Lung (tissue), 12 donors: ENCODE results near the gene GUCY2D. TPM values are rescaled to one million over a fixed set of nuclear protein-coding genes. Genes with fewer than 3 reads are reported as not detected.

ENCODE experiments used
- ATAC-seq: fragments of 200-7000 bp; cut with Tn5 transposase; one replicate; pipeline ENCODE4 v1.9.1; 2020; ENCODE audit warnings: moderate number of reproducible peaks; ENCODE audit not compliant: insufficient read depth, low FRiP score
- DNase-seq, 3 donors: peaks; one replicate each; pipeline ENCODE4 v3.0.0-alpha.2; 2013 to 2017
- H3K27ac ChIP-seq, 2 donors: one replicate each; pipeline ENCODE4 v1.5.1; 2013; ENCODE audit warnings: mild to moderate bottlenecking in 2 of 2, moderate library complexity in 2 of 2, control low read depth in 1 of 2, inconsistent platforms in 1 of 2, low read depth in 1 of 2, low read length in 1 of 2
- H3K27me3 ChIP-seq, 3 donors: one replicate each; pipeline ENCODE4 v1.5.1; 2013; ENCODE audit warnings: low read length in 2 of 3; ENCODE audit not compliant: control insufficient read depth in 3 of 3, insufficient read depth in 3 of 3
- H3K36me3 ChIP-seq, 4 donors: one replicate each; pipeline ENCODE4 v1.5.1; 2013; ENCODE audit warnings: low read length in 4 of 4, mild to moderate bottlenecking in 1 of 4, moderate library complexity in 1 of 4; ENCODE audit not compliant: control insufficient read depth in 4 of 4, insufficient read depth in 4 of 4
- H3K4me1 ChIP-seq, 5 donors: one replicate each; pipeline ENCODE4 v1.5.1; 2013; ENCODE audit warnings: low read length in 5 of 5, mild to moderate bottlenecking in 2 of 5, moderate library complexity in 1 of 5; ENCODE audit not compliant: control insufficient read depth in 5 of 5, insufficient read depth in 5 of 5
- H3K4me3 ChIP-seq: one replicate; pipeline ENCODE4 v1.5.1; 2013; ENCODE audit warnings: mild to moderate bottlenecking, control low read depth, moderate library complexity
- H3K9ac ChIP-seq, 2 donors: one replicate each; pipeline ENCODE4 v1.5.1; 2013; ENCODE audit warnings: low read length in 2 of 2, control low read depth in 1 of 2; ENCODE audit not compliant: insufficient read depth in 1 of 2
- H3K9me3 ChIP-seq, 4 donors: one replicate each; pipeline ENCODE4 v1.5.1; 2013; ENCODE audit warnings: low read length in 3 of 4, mild to moderate bottlenecking in 1 of 4, moderate library complexity in 1 of 4; ENCODE audit not compliant: control insufficient read depth in 4 of 4, insufficient read depth in 3 of 4
- WGBS, 2 donors: extraction: QIAGEN DNeasy Blood & Tissue Kit; methylation state at CpG; one replicate each; pipeline ENCODE4 v1.1.7; 2013; 5-methylcytosine and 5-hydroxymethylcytosine counted together
- polyA plus RNA-seq, 2 donors: library from polyadenylated mRNA; stranded (reverse); fragments of 200-250 nt; gene quantifications; one replicate each; pipeline ENCODE4 v1.2.1, GENCODE V29; 2013
- total RNA-seq, 2 donors: library from RNA; depleted of rRNA in 1 of 2; stranded (reverse); fragments of >200 nt in 1 of 2; gene quantifications; one replicate each; pipeline ENCODE4 v1.2.1, GENCODE V29; 2014 to 2021
- TF ChIP-seq, protein P1 (sequence below): IDR thresholded peaks from 2 replicates; pipeline ENCODE4 v1.5.1; 2012; ENCODE audit warnings: mild to moderate bottlenecking; ENCODE audit errors: control extremely low read depth, extremely low read depth
- donor health status: control.
- donor health status: control.
- donor health status: Bipolar disorder and iron deficiency.
- donor health status: healthy.
- donor health status: DM: yes; HTN: yes; CAD: no.

Gene GUCY2D
- total and polyA plus RNA-seq, 4 donors: 0.20 to 1.8 (median 0.39) TPM

GRCh38 chr17:8031950-8032349 is 29.5 kb downstream of the GUCY2D start:
- 84 to 94% methylated on average over 1 of the region's 1 CpG for WGBS, 2 donors
- TF ChIP-seq, protein P1, sequence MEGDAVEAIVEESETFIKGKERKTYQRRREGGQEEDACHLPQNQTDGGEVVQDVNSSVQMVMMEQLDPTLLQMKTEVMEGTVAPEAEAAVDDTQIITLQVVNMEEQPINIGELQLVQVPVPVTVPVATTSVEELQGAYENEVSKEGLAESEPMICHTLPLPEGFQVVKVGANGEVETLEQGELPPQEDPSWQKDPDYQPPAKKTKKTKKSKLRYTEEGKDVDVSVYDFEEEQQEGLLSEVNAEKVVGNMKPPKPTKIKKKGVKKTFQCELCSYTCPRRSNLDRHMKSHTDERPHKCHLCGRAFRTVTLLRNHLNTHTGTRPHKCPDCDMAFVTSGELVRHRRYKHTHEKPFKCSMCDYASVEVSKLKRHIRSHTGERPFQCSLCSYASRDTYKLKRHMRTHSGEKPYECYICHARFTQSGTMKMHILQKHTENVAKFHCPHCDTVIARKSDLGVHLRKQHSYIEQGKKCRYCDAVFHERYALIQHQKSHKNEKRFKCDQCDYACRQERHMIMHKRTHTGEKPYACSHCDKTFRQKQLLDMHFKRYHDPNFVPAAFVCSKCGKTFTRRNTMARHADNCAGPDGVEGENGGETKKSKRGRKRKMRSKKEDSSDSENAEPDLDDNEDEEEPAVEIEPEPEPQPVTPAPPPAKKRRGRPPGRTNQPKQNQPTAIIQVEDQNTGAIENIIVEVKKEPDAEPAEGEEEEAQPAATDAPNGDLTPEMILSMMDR: no peak
- H3K4me1 ChIP-seq: no peaks in the 10 kb centered on the region
- no peaks in the 10 kb centered on the region for H3K9me3 ChIP-seq
- no peak overlapping the region for H3K4me3 ChIP-seq
- H3K36me3 ChIP-seq: no peaks in the 10 kb centered on the region
- peaks cover 0 to 6% (median 2%) of the 10 kb centered on the region in 3 donors for H3K27me3 ChIP-seq
- ATAC-seq: no peak
- no peak overlapping the region for H3K27ac ChIP-seq
- no peak overlapping the region for H3K9ac ChIP-seq
- no peak for DNase-seq

GRCh38 chr17:8032442-8032841 is 30.0 kb downstream of the GUCY2D start:
- H3K27me3 ChIP-seq: peaks cover 0 to 4% (median 2%) of the 10 kb centered on the region in 3 donors

GRCh38 chr17:8038954-8039610 is 36.7 kb downstream of the GUCY2D start, which contains the start of gene ALOX15B:
TSS of gene ALOX15B (plus strand) at chr17:8039059. CDS start at chr17:8039156, 97 bp downstream.
- no peak within 1 kb of the TSS for H3K9ac ChIP-seq
- ATAC-seq (no peak), DNase-seq (peak in 2 of 3 donors; percentile 34 to 41)
- TF ChIP-seq, protein P1: no peak
- H3K4me3 ChIP-seq: peak within 1 kb of the TSS; percentile 33
- H3K27me3 ChIP-seq: peaks cover 0 to 2% (median 0%) of the 10 kb centered on the region in 3 donors
- H3K9me3 ChIP-seq: peaks cover 0 to 5% (median 0%) of the 10 kb centered on the region in 4 donors
- 10 to 13% methylated on average over 35 to 37 of the region's 37 CpGs for WGBS, 2 donors
- H3K36me3 ChIP-seq: no peaks in the 10 kb centered on the region
- peaks cover 0 to 8% (median 0%) of the 10 kb centered on the region in 5 donors for H3K4me1 ChIP-seq
- peak within 1 kb of the TSS in 1 of 2 donors; percentile 89 for H3K27ac ChIP-seq

More at GRCh38 chr17:8032442-8032841, 30.0 kb downstream of the GUCY2D start:
- Histone ChIP-seq H3K9ac (no peak overlapping the region), H3K4me3 (no peak overlapping the region), H3K36me3 (no peaks in the 10 kb centered on the region), H3K9me3 (no peaks in the 10 kb centered on the region), H3K27ac (no peak overlapping the region), H3K4me1 (no peaks in the 10 kb centered on the region)
- ATAC-seq (no peak), DNase-seq (no peak)
- 86 to 95% methylated on average over 2 of the region's 2 CpGs for WGBS, 2 donors
- TF ChIP-seq, protein P1: no peak
